WTC11 (cell line): ENCODE results near the gene NELFA. TPM values are rescaled to one million over a fixed set of nuclear protein-coding genes. Genes with fewer than 3 reads are reported as not detected.

Source experiments
- ATAC-seq: fragments of 200-7000 bp; cut with Tn5 transposase; 2 replicates; pipeline ENCODE4 v1.10.0; 2021; ENCODE audit warnings: mild to moderate bottlenecking, moderate library complexity
- CTCF ChIA-PET: fragments of 300-600 bp; sonication (Branson Sonifier 250); formaldehyde crosslinking; loops from one replicate; lab custom pipeline; 2021; ENCODE audit warnings: antibody characterized with exemption; lab: Charles Lee
- POLR2A ChIA-PET: fragments of 350-600 bp; sonication (Branson Sonifier 250); formaldehyde crosslinking; loops from one replicate; lab custom pipeline; 2021; ENCODE audit warnings: antibody characterized with exemption; lab: Charles Lee
- DNase-seq: peaks from one replicate; pipeline ENCODE4 v3.0.0; 2021; ENCODE audit warnings: low spot score
- H3K27ac Mint-ChIP-seq: 2 replicates; pipeline ENCODE4 v1.8.0; 2021; ENCODE audit warnings: mixed read lengths
- H3K27me3 Mint-ChIP-seq: 2 replicates; pipeline ENCODE4 v1.8.0; 2021; ENCODE audit warnings: low read depth, mild to moderate bottlenecking, moderate library complexity, mixed read lengths
- H3K36me3 Mint-ChIP-seq: 2 replicates; pipeline ENCODE4 v1.8.0; 2021; ENCODE audit warnings: mixed read lengths
- H3K4me1 Mint-ChIP-seq: 2 replicates; pipeline ENCODE4 v1.8.0; 2022; ENCODE audit warnings: mixed read lengths
- H3K4me3 Mint-ChIP-seq: 2 replicates; pipeline ENCODE4 v1.8.0; 2021; ENCODE audit warnings: mild to moderate bottlenecking, moderate library complexity, mixed read lengths
- H3K9me3 Mint-ChIP-seq: 2 replicates; pipeline ENCODE4 v1.8.0; 2021; ENCODE audit warnings: mixed read lengths
- CDX4 ChIP-seq: fragments of 250-450 bp; sonication (Bioruptor Pico); IDR thresholded peaks from 2 replicates; pipeline ENCODE4 v1.9.0; 2021; ENCODE audit warnings: moderate library complexity, mild to moderate bottlenecking, inconsistent platforms, borderline replicate concordance
- EMX1 ChIP-seq: fragments of 250-450 bp; sonication (Bioruptor Pico); IDR thresholded peaks from 2 replicates; pipeline ENCODE4 v1.8.0; 2021; ENCODE audit warnings: mild to moderate bottlenecking
- ESRRA ChIP-seq: sonication (generic); formaldehyde crosslinking; IDR thresholded peaks from 2 replicates; pipeline ENCODE4 v1.8.1; 2022; ENCODE audit warnings: mild to moderate bottlenecking, missing genetic modification reagents, borderline replicate concordance
- FOXK1 ChIP-seq: sonication (generic); formaldehyde crosslinking; IDR thresholded peaks from 2 replicates; pipeline ENCODE4 v1.8.0; 2022; ENCODE audit warnings: mild to moderate bottlenecking, moderate library complexity, missing genetic modification reagents
- GTF2I ChIP-seq: fragments of 250-450 bp; sonication (Bioruptor Pico); conservative IDR thresholded peaks from 2 replicates; pipeline ENCODE4 v1.4.0; 2021; ENCODE audit warnings: mild to moderate bottlenecking
- MXD4 ChIP-seq: fragments of 250-450 bp; sonication (Bioruptor Pico); IDR thresholded peaks from 2 replicates; pipeline ENCODE4 v1.8.0; 2021; ENCODE audit warnings: mild to moderate bottlenecking, moderate library complexity, borderline replicate concordance
- MYBL2 ChIP-seq: sonication (generic); formaldehyde crosslinking; IDR thresholded peaks from 2 replicates; pipeline ENCODE4 v1.8.1; 2023; ENCODE audit warnings: mild to moderate bottlenecking, moderate library complexity, missing genetic modification reagents
- NFYB ChIP-seq: sonication (generic); formaldehyde crosslinking; conservative IDR thresholded peaks from 2 replicates; pipeline ENCODE4 v1.8.0; 2022; ENCODE audit warnings: low read depth, missing genetic modification reagents
- NR2C2 ChIP-seq: sonication (generic); formaldehyde crosslinking; IDR thresholded peaks from 2 replicates; pipeline ENCODE4 v1.8.0; 2022; ENCODE audit warnings: mild to moderate bottlenecking, missing genetic modification reagents
- NR3C1 ChIP-seq: sonication (generic); formaldehyde crosslinking; conservative IDR thresholded peaks from 2 replicates; pipeline ENCODE4 v1.8.1; 2023; ENCODE audit warnings: low read depth, mild to moderate bottlenecking, missing genetic modification reagents
- PRDM15 ChIP-seq: sonication (generic); formaldehyde crosslinking; IDR thresholded peaks from 2 replicates; pipeline ENCODE4 v1.8.0; 2022; ENCODE audit warnings: missing genetic modification reagents
- PREB ChIP-seq: sonication (generic); formaldehyde crosslinking; IDR thresholded peaks from 2 replicates; pipeline ENCODE4 v1.8.1; 2022; ENCODE audit warnings: mild to moderate bottlenecking, missing genetic modification reagents, moderate library complexity, borderline replicate concordance
- PRRX2 ChIP-seq: fragments of 250-450 bp; sonication (Bioruptor Pico); IDR thresholded peaks from 2 replicates; pipeline ENCODE4 v1.8.0; 2021; ENCODE audit warnings: mild to moderate bottlenecking
- RORB ChIP-seq: fragments of 250-450 bp; sonication (Bioruptor Pico); IDR thresholded peaks from 2 replicates; pipeline ENCODE4 v1.9.0; 2021; ENCODE audit warnings: mild to moderate bottlenecking
- SMAD3 ChIP-seq: sonication (generic); formaldehyde crosslinking; IDR thresholded peaks from 2 replicates; pipeline ENCODE4 v1.8.0; 2022; ENCODE audit warnings: missing genetic modification reagents, mild to moderate bottlenecking, borderline replicate concordance
- STAT6 ChIP-seq: sonication (generic); formaldehyde crosslinking; conservative IDR thresholded peaks from 2 replicates; pipeline ENCODE4 v1.8.1; 2023; ENCODE audit warnings: mild to moderate bottlenecking, low read depth, missing genetic modification reagents, moderate library complexity
- TEAD4 ChIP-seq: sonication (generic); formaldehyde crosslinking; IDR thresholded peaks from 2 replicates; pipeline ENCODE4 v1.8.0; 2022; ENCODE audit warnings: mild to moderate bottlenecking, missing genetic modification reagents
- ZNF121 ChIP-seq: sonication (generic); formaldehyde crosslinking; IDR thresholded peaks from 2 replicates; pipeline ENCODE4 v1.8.0; 2023; ENCODE audit warnings: missing genetic modification reagents
- ZNF512 ChIP-seq: sonication (generic); formaldehyde crosslinking; IDR thresholded peaks from 2 replicates; pipeline ENCODE4 v1.8.1; 2022; ENCODE audit warnings: missing genetic modification reagents, borderline replicate concordance
- total RNA-seq: library from RNA; stranded (reverse); gene quantifications from 3 replicates; pipeline ENCODE4 v1.2.3, GENCODE V29; 2021

NELFA gene
- total RNA-seq, 1 experiment from 2014 or later = 72.6 TPM

- no peak for TF ChIP-seq PRDM15 (CRISPR knock-in tag)
- no peak for TF ChIP-seq EMX1 (CRISPR knock-in tag)
- no peak for TF ChIP-seq TEAD4 (CRISPR knock-in tag)
- no peak for TF ChIP-seq CDX4 (CRISPR knock-in tag)
Measured at GRCh38 chr4:1990676-1991075, 18.1 kb downstream of the NELFA start (continued).

- TF ChIP-seq FOXK1 (CRISPR knock-in tag) (no peak), GTF2I (CRISPR knock-in tag) (no peak)
- H3K4me3 Mint-ChIP-seq = no peak overlapping the region
- H3K9me3 Mint-ChIP-seq = no peaks in the 10 kb centered on the region
Measured at GRCh38 chr4:1990348-1990645, 18.5 kb downstream of the NELFA start.

GRCh38 chr4:1989533-1990347 is 19.0 kb downstream of the NELFA start:
- Mint-ChIP-seq H3K9me3 (no peaks in the 10 kb centered on the region), H3K4me3 (no peak overlapping the region), H3K27me3 (no peaks in the 10 kb centered on the region), H3K36me3 (peaks cover 24% of the 10 kb centered on the region), H3K4me1 (0 out of 2 replicates have a peak, but pooled peaks cover 3% of the 10 kb centered on the region), H3K27ac (no peak overlapping the region)
- ChIA-PET POLR2A (no interaction called here), CTCF (no interaction called here)
- ATAC-seq (no peak), DNase-seq (no peak)
- TF ChIP-seq SMAD3 (CRISPR knock-in tag) = no peak
- TF ChIP-seq MXD4 (CRISPR knock-in tag) = no peak
- TF ChIP-seq NFYB (CRISPR knock-in tag) = no peak
- TF ChIP-seq ZNF512 (CRISPR knock-in tag) = no peak
- TF ChIP-seq ESRRA (CRISPR knock-in tag) = no peak
- no peak for TF ChIP-seq NR2C2 (CRISPR knock-in tag)
- TF ChIP-seq MYBL2 = no peak
- TF ChIP-seq PREB = no peak
- TF ChIP-seq NR3C1 = no peak
- no peak for TF ChIP-seq RORB (CRISPR knock-in tag)
- no peak for TF ChIP-seq ZNF121 (CRISPR knock-in tag)
- no peak for TF ChIP-seq EMX1 (CRISPR knock-in tag)
- no peak for TF ChIP-seq PRRX2 (CRISPR knock-in tag)
- no peak for TF ChIP-seq STAT6 (CRISPR knock-in tag)

More at GRCh38 chr4:1990348-1990645, 18.5 kb downstream of the NELFA start:
- Mint-ChIP-seq H3K4me1 (0 out of 2 replicates have a peak, but pooled peaks cover 3% of the 10 kb centered on the region), H3K27ac (peak overlapping the region; percentile 89), H3K36me3 (peaks cover 24% of the 10 kb centered on the region), H3K27me3 (no peaks in the 10 kb centered on the region)
- ChIA-PET POLR2A (no interaction called here), CTCF (no interaction called here)
- DNase-seq (no peak), ATAC-seq (no peak)
